Cardiac fibroblast (primary cell): Measurements from ENCODE around the gene SLC38A1.

Experiments
- DNase-seq, 2 donors: peaks; one replicate each; pipeline versions ENCODE4 v3.0.0 to v3.0.0-alpha.2; 2010; ENCODE audit warnings: low read depth in 2 of 2
- H3K4me3 ChIP-seq, 2 donors: replicated peaks in 1 of 2; 1 replicate in 1 of 2; 2 replicates in 1 of 2; pipeline ENCODE4 v1.5.1; 2011; ENCODE audit warnings: low read depth in 2 of 2, low read length in 2 of 2, mild to moderate bottlenecking in 2 of 2, moderate library complexity in 1 of 2
- CTCF ChIP-seq: IDR thresholded peaks from one replicate; pipeline ENCODE4 v1.5.1; 2011; ENCODE audit warnings: low read depth, mild to moderate bottlenecking, low read length, inconsistent platforms

SLC38A1 gene

GRCh38 chr12:46152456-46152855, 116.4 kb downstream of the SLC38A1 start:
- no peak for DNase-seq
- TF ChIP-seq CTCF: no peak
- H3K4me3 ChIP-seq: no peak overlapping the region

- no peak for TF ChIP-seq CTCF
- no peak overlapping the region for H3K4me3 ChIP-seq
- DNase-seq: no peak
These were observed 118.1 kb downstream of the SLC38A1 start for GRCh38 chr12:46150735-46151134.

GRCh38 chr12:46149905-46150304, 118.9 kb downstream of the SLC38A1 start:
- H3K4me3 ChIP-seq: no peak overlapping the region
- no peak for TF ChIP-seq CTCF
- DNase-seq: no peak

DNA sequence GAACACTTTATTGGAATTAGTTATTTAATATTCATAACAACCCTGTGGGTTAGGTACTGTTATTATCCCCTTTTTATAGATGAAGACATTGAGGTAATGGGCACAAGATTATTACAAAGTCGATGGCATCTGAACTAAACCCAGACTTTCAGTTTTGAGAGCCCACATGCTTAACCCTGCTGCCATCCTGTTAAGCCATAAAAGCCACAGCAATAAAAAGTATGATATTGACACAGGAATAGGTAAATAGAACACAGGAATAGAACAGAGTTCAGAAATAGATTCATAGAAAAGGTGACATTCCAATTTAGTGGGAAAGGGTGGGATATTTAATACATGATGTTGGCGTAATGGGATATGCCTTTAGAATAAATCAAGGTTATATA, 119.8 kb downstream of the SLC38A1 start:
- H3K4me3 ChIP-seq: no peak overlapping the region
- no peak for DNase-seq
- no peak for TF ChIP-seq CTCF

GRCh38 chr12:46148327-46149078, 120.3 kb downstream of the SLC38A1 start:
- no peak overlapping the region for H3K4me3 ChIP-seq
- no peak for TF ChIP-seq CTCF
- DNase-seq: no peak

GRCh38 chr12:46147144-46147543, 121.7 kb downstream of the SLC38A1 start:
- no peak for DNase-seq
- no peak for TF ChIP-seq CTCF
- no peak overlapping the region for H3K4me3 ChIP-seq

DNA sequence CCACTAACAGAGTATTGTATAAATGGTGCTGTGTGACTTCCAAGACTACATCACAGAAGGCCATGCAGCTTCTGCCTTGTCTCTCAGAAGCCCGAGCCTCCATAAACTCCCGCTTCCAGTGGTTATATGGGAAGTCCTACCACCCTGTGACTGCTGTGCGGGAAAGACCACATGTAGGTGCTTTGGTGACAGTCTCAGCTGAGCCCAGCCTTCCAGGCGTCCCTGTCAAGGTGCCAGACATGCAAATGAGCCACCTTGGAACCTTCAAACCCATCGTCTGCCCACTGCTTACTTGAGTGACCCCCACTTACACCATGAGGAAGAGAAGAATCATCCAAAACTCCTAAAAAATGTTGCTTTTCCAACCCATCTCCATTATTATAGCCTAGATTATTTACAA, 123.0 kb downstream of the SLC38A1 start:
- no peak for DNase-seq
- no peak overlapping the region for H3K4me3 ChIP-seq
- no peak for TF ChIP-seq CTCF
